ENCODE results near the gene ADGRG6.

Gene ADGRG6

GRCh38 chr6:142376800-142377496 is 75.1 kb downstream of the ADGRG6 start:
- no peak for DNase-seq (ENCODE audit: low spot score)

DNA sequence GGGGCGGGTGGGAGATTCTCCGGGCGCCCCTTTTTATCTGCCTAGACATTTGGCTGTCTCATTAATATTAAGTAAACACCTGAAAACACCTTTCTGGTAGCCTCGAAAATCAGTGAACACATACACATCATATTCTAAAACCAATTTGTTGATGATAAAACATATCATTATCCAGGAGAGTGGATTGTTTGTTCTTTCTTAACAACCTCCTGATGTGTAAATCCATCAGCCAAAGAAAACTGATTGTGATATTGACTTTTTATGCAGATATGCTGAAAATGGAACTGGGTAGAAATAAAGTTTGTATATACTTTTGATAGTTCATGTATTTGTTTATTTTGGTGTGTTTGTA is 75.7 kb downstream of the ADGRG6 start:
- no peak for DNase-seq (ENCODE audit: low spot score)

DNA sequence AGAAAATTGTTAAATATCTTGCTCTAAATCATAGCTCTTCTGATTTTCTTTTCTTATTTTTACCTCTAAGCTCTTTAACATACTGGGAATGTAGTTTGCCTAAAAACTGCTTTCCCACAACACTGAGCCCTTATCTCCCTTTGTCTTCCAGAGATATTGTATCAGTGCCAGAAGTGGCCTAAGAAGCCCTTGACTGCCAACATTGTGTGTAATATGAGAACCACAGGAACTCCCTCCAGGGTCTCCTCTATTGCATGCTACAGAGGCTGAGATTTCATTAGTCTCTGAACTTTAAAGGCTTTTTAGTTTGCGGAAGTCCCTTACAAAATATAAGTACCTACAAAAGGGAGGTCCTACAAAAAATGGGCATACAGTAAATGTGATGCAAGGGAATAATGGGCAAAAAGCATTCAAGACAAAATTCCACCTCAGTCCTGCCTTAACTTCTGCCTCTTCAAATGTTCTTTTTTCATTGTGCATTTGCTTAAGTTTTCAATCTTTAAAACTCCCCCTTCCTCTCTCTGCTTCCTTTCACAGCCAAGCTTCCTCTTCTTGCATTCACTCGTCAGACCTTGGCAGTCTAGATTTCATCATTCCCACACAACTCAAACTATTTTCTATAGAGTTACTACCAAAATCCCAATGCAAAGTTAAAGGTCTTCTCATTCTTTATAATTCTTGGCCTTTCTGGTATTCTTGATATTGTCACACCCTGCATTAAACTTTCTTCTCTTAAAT is 76.5 kb downstream of the ADGRG6 start:
- no peak for DNase-seq (ENCODE audit: low spot score)

- DNase-seq (ENCODE audit: low spot score): no peak
Measured at GRCh38 chr6:142380626-142381025, 78.8 kb downstream of the ADGRG6 start.

DNA sequence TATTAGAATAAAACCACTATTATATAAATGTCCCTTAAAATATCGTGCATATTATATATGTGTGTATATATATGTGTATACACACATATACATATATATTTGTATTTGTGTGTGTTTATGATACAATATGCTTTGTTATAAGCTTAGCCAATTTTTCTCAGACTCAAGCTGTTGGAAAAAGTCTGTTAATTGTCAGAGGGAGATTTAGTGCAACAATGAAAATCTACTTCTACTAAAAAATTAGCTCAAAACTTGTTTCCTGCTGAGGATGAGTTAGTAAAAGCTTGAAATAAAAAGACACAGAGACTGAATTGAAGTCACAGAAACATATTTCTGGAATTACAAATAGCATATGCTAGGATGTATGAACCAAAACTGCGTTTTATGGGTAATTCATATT is 79.4 kb downstream of the ADGRG6 start:
- DNase-seq (ENCODE audit: low spot score): no peak

DNA sequence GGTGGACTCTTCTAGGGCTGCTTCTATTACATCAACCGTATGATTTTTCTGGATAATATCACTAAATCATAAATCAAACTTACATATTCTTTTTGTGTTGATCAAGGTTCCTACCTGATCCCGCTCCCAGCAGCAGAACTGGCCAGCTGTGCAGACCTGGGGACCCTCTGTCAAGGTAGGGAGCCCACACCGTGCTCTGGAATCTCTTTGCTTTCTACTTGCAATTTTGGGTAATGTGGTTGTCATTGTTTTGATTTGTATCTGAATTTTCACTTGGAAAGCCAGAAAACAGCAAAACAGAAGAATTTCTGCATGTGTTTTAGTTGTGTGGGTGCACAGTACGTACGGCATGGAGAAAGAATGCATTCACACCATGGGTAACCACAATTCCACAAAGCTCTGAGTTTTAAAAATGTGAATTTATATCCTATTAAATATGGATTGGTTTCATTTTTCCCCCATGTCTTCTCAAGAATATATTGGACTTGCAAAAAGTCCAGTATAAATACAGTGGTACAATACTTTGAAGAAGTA is 80.1 kb downstream of the ADGRG6 start:
- DNase-seq (ENCODE audit: low spot score): no peak

- no peak for DNase-seq (ENCODE audit: low spot score)
Measured at GRCh38 chr6:142384519-142385254, 82.9 kb downstream of the ADGRG6 start.

- no peak for DNase-seq (ENCODE audit: low spot score)
Measured at GRCh38 chr6:142385352-142385751, 83.5 kb downstream of the ADGRG6 start.

GRCh38 chr6:142386657-142387056 is 84.8 kb downstream of the ADGRG6 start:
- DNase-seq (ENCODE audit: low spot score): no peak

DNA sequence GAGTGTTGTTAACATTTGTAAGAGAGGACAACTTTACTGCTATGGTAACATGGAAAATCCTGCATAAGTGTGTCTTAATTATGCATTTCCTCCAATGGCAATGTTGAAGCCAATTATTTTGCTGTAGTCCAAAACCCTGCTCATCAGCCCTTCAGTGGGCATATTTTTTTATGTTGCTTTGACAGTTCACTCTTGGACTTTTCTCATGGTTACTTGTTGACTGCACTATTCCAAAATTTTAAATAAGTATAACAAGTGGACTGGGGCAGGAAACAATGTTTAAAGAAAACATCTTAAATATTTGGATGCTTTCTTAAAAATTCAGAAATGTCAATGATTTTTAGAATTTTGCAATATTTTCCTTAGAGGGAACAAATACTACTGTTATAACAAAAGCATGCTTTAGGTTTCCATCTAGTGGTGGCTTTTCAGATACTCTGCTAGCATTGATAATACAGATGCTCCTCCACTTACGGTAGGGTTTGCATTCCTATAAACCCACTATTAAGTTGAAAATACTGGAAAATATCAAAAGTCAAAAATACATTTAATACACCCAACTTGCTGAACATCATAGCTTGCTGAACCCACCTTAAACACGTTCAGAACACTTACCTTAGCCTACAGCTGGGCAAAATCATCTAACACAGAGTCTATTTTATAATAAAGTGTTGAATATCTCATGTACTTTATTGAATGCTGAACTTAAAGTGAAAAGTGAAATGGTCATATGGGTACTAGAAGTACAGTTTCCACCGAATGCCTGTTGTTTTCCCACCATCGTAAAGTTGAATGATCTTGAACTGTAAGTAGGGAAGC is 86.4 kb downstream of the ADGRG6 start:
- no peak for DNase-seq (ENCODE audit: low spot score)

DNA sequence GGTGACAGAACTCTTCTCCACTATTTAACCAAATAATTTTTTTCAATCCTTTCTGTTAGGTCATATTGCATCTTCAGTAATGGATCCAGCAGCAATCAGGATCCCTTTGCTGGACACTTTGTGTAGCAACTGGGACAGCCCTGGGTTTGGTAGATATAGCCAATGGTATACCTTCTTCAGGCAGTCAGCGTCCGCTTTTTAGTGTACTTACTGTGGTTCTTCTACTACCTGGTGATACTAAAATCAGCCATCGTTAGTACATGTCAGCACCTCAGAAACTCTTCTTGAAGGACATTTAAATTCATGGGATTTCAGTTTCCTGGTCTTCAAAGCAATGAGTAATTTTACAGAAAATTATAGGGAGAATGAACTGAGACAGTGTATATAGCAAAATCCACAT is 93.5 kb downstream of the ADGRG6 start:
- no peak for DNase-seq (ENCODE audit: low spot score)

GRCh38 chr6:142395768-142396231 is 94.0 kb downstream of the ADGRG6 start:
- no peak for DNase-seq (ENCODE audit: low spot score)

GRCh38 chr6:142398353-142398752 is 96.5 kb downstream of the ADGRG6 start:
- DNase-seq (ENCODE audit: low spot score): no peak

GRCh38 chr6:142399739-142400138 is 97.9 kb downstream of the ADGRG6 start:
- no peak for DNase-seq (ENCODE audit: low spot score)

DNA sequence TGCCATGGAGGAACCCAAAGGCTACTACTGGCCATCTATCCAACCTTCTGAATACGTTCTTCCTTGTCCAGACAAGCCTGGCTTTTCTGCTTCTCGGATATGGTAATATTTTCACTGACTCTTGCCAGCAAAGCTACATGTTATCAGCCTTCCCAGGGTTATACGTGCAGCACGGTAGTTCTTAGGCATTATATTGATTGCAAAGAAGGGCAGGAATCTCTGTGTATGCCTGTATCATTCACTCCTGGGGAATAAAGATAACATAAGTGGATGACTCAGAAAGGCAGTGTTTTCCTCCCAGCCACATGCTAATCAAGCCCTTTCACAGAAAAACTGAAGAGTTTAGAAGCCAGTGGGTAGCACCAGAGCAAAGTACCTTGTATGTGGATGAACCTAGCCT is 98.7 kb downstream of the ADGRG6 start:
- no peak for DNase-seq (ENCODE audit: low spot score)

GRCh38 chr6:142401838-142402237 is 100.0 kb downstream of the ADGRG6 start:
- DNase-seq (ENCODE audit: low spot score): no peak

GRCh38 chr6:142404751-142405150 is 102.9 kb downstream of the ADGRG6 start:
- DNase-seq (ENCODE audit: low spot score): no peak

DNA sequence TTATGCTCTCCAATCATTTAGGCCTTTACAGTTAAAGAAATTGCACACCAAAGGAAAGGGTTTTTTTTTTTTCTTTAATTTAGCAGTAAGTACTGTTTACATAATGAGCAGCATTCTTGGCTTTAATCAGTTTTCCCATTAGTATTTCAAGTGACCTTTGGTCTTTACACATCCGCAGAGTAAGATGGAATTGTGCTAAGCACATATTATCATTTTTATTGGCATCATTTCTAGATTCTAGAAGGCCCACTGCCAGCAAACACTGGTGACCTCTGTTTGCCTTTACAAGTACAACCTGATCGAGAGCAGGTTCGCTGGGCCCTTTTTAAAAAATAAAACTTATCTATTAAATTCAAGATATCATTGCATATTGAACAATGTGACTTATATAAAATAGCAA is 104.3 kb downstream of the ADGRG6 start:
- no peak for DNase-seq (ENCODE audit: low spot score)

- no peak for DNase-seq (ENCODE audit: low spot score)
Measured at GRCh38 chr6:142407685-142408273, 106.0 kb downstream of the ADGRG6 start.

DNA sequence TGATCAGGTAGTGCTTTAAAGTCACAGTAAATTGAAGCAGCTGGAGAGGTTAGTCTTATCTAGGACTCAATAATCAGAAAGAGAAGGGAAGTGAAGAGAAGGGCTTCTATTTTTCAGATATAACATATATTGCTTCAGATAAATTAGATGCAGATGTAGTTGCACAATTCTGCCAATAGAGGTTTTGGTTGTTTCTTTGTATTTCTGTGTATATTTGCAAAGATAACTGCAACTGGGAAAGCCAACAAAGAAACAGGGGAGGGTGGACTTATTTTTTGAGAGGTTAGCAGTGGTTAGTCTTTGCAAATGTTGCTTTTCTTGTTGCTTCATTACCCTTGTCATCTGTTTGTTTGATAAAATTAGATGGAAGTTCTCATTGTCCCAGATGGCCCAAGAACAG is 106.6 kb downstream of the ADGRG6 start:
- no peak for DNase-seq (ENCODE audit: low spot score)

- DNase-seq (ENCODE audit: low spot score): no peak
Measured at GRCh38 chr6:142409794-142410193, 108.0 kb downstream of the ADGRG6 start.

- DNase-seq (ENCODE audit: low spot score): no peak
Measured at GRCh38 chr6:142411145-142411544, 109.3 kb downstream of the ADGRG6 start.
